ENCODE results near the gene SFXN4.

- TF ChIP-seq NFIC (IDR thresholded peaks at IDR 0.05): no peak
- no peak for TF ChIP-seq REST (IDR thresholded peaks at IDR 0.05; ENCODE audit: low read depth)
- TF ChIP-seq MAX (IDR thresholded peaks at IDR 0.05): no peak
- TF ChIP-seq YY1 (IDR thresholded peaks at IDR 0.05; ENCODE audit: low read depth): no peak
- TF ChIP-seq USF1 (IDR thresholded peaks at IDR 0.05): no peak
- TF ChIP-seq TAF1 (IDR thresholded peaks at IDR 0.05; ENCODE audit: low read depth): no peak
- TF ChIP-seq ZBTB7A (IDR thresholded peaks at IDR 0.05; ENCODE audit: low read depth): no peak
- TF ChIP-seq RAD21 (IDR thresholded peaks at IDR 0.05; ENCODE audit: low read depth): peak; percentile 75
- TF ChIP-seq FOXM1 (IDR thresholded peaks at IDR 0.05; ENCODE audit: borderline replicate concordance, low read depth): no peak
- TF ChIP-seq EP300 (IDR thresholded peaks at IDR 0.05; ENCODE audit: borderline replicate concordance): no peak
- TF ChIP-seq CEBPB (IDR thresholded peaks at IDR 0.05): no peak
- no peak for TF ChIP-seq TCF12 (IDR thresholded peaks at IDR 0.05; ENCODE audit: low read depth)
- no peak for TF ChIP-seq CREB1 (IDR thresholded peaks at IDR 0.05; ENCODE audit: low read depth)
Observed at GRCh38 chr10:119139464-119140067, 25.9 kb downstream of the SFXN4 start.
